HG03354 (cell line): Measurements from ENCODE around the gene BLTP3B.
A peak's percentile ranks its signal among the peaks of the same experiment; 100 is the strongest.

Experiments used
- ATAC-seq: cut with Tn5 transposase; IDR thresholded peaks from one replicate; pipeline ENCODE4 v1.9.1; 2021; ENCODE audit warnings: mild to moderate bottlenecking; ENCODE audit not compliant: unreplicated experiment, poor library complexity, severe bottlenecking

Gene BLTP3B

DNA sequence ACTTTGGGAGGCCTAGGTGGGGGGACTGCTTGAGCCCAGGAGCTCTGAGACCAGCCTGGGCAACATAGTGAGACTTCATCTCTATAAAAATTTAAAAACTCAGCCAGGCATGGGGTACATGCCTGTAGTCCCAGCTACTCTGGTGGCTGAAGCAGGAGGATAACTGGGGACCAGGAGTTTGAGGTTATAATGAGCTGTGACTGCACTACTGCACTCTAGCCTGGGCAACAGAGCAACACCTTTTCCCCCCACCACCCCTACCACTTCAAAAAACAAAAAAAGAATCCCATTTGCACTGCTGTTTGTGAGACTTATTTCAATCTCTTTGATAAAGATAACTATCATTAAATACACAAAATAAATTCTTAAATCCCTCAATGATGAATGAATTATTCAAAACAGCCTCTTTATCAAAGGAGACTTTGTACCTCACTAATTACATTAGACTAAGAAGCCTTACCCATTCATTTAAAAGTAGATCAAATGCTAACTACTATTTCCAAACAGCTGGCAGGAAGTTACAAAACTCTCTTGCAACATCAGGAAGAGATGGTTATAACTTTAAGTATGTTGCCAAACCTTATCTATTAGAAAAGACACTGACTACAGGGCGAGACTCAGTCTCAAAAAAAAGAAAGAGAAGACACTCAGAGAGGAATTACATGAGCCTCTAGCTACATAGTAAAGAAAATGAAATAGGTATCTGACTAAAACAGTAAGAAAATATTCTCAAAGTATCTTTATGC lies 14.7 kb downstream of the BLTP3B start:
- no peak for ATAC-seq

DNA sequence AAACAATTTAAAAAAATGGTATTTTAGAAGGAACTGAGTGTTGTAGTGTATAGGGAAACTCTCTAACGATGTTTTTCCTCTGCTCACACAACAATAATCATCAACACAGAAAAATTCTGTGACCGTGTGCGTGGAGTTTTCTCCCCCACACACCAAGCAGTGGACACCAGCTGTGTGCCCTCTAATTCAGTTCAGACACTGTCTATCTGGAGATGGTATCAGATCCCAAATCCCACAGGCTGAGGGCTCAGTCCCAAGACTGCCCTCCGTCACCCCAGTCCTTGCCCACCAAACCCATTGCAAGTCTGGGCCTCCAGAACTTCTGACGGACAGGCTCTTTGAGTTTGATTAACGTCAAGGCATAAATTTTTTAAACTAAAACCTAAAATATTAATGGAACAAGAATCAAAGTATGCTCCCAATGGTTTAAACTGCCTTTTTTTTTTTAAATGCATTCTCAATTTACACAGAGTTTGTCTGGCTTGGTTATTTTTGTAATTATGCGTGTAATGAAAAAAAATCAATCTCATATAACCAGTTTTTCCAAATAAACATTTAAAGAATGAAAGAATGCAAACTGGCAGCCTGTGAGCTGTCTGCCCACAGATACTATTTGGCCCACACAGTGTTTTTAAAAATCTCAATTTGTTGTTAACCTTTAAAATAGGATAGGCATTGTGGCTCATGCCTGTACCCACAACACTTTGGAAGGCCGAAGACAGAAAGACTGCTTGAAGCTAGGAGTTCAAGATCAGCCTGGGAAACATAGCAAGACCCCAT lies 19.2 kb downstream of the BLTP3B start:
- no peak for ATAC-seq

GRCh38 chr12:100120355-100120754 lies 22.3 kb downstream of the BLTP3B start:
- no peak for ATAC-seq

GRCh38 chr12:100115291-100115690 lies 27.4 kb downstream of the BLTP3B start:
- no peak for ATAC-seq

- peak; percentile 65 for ATAC-seq
Observed at GRCh38 chr12:100114574-100114973, 28.1 kb downstream of the BLTP3B start.

- no peak for ATAC-seq
Observed at GRCh38 chr12:100110276-100110675, 32.4 kb downstream of the BLTP3B start.

DNA sequence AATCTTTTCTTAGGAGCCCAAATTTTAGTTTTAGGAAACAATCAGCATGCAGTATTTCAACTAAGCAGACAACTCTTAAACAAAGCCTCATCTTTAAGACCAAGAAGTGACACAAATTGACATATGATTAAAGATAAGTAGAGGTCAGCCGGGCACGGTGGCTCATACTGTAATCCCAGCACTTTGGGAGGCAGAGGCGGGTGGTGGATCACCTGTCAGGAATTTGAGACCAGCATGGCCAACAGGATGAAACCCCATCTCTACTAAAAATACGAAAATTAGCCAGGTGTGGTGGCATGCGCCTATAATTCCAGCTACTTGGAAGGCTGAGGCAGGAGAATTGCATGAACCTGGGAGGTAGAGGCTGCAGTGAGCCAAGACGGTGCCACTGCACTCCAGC lies 35.8 kb downstream of the BLTP3B start:
- ATAC-seq = no peak

DNA sequence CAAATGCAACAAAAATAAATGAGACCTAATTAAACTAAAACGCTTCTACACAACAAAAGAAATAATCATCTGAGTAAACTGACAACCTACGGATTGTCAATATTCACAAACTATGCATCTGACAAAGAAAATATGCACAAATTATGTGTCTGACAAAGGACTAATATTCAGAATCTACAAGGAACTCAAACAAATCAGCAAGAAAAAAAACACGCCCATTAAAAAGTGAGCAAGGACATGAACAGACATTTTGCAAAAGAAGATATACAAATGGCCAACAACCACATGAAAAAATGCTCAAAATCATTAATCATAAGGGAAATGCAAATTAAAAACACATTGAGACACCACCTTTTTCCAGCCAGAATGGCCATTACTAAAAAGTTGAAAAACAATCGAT lies 37.0 kb downstream of the BLTP3B start:
- no peak for ATAC-seq

DNA sequence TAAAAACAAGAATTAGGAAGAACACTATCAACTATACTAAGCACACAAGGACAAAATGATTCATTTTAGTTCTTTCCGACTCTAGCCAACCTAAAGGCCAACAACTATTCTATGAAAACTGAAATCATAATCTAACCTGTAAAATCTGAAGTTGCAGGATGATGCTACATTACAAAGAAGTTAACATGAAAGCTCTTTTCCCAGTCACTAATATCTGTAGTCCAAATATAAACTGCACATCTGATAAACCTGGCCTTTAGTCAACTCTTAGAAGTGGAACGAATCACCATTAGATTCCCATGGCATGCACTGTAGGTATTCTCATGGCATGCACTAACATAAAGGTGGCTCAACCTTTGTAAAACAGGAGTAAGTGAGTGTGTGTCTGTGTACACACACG lies 41.7 kb downstream of the BLTP3B start:
- no peak for ATAC-seq
